ENCODE results near the gene DYNC1H1.

- TF ChIP-seq CTCF (conservative IDR thresholded peaks at IDR 0.05; ENCODE audit: low read depth, low read length) = no peak
- TF ChIP-seq EZH2phosphoT487 (IDR thresholded peaks at IDR 0.05; ENCODE audit: borderline replicate concordance, low read length) = no peak
Observed at GRCh38 chr14:101958418-101959180, 5.8 kb upstream of the DYNC1H1 start.
